GM18868 (cell line): ENCODE data around the gene NAPB.

Experiments used
- ATAC-seq: cut with Tn5 transposase; IDR thresholded peaks from one replicate; pipeline ENCODE4 v1.9.1; 2021; ENCODE audit warnings: mild to moderate bottlenecking, moderate library complexity; ENCODE audit not compliant: unreplicated experiment

NAPB gene

GRCh38 chr20:23369072-23369823 is 52.0 kb downstream of the NAPB start:
- no peak for ATAC-seq

DNA sequence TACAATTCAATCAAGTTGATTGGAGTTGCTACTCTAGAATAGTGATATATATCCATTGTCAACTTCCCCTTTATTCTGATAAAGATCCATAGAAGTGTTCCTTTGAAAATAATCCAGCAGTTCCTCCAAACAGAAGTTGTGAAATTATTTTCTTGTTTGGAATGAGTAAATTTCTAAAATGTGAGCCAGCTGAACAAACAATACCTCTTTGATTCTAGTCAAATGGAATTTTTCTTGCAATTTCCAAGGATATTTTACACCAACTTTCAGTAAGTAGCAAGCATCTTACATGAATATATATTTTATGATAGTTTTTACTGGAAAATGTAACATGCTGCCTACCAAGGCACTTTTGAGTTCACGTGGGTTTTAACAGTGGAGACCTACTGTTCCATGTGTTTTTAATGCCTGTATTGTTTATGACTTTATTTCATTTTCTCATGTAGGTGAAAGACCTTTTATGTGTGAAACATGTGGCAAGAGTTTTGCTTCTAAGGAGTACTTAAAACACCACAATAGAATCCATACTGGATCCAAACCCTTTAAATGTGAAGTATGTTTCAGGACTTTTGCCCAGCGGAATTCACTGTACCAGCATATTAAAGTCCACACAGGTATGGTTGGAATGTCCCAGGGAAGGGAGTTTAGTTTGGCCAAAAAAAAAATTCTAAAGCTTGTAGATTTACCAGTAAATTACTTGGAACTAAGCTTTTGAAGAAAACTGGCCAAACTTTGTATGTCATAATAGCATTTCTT is 52.8 kb downstream of the NAPB start:
- ATAC-seq: no peak

DNA sequence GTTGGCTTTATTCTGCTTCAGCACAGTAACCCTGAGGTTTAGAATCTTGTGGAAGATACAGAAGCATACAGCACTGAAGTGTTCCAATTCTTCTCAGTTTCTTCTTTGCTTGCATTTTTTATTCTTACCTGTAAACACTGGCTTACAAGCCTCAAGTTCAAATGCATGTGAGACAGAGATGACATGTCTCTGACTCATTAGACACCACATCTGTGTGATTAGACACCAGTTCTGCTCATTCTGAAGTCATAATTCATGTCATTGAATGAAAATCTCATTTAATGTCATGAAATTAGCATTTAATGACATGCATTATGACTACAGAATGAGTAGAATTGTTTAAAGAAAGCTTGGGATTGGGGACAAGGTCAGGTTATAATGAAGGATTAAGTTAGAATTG is 53.5 kb downstream of the NAPB start:
- ATAC-seq: no peak

DNA sequence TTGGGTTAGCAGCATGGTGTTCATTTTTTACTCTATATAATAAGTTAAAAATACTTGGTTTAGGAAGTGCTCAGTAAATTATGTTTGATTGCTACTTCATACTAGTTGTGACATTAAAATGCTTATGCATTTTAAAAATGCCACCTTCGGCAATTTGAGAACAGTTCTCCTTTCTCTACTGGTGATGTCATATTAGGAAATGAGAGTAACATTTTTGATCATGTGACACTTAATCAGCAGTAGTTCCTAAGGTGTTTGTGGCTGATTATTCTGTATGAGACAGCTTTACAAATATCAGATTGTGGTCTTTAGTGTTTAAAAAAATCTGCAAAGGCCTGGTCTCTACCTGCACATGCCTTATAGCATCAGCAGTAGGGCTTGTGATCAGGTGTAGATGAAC is 54.9 kb downstream of the NAPB start:
- no peak for ATAC-seq

DNA sequence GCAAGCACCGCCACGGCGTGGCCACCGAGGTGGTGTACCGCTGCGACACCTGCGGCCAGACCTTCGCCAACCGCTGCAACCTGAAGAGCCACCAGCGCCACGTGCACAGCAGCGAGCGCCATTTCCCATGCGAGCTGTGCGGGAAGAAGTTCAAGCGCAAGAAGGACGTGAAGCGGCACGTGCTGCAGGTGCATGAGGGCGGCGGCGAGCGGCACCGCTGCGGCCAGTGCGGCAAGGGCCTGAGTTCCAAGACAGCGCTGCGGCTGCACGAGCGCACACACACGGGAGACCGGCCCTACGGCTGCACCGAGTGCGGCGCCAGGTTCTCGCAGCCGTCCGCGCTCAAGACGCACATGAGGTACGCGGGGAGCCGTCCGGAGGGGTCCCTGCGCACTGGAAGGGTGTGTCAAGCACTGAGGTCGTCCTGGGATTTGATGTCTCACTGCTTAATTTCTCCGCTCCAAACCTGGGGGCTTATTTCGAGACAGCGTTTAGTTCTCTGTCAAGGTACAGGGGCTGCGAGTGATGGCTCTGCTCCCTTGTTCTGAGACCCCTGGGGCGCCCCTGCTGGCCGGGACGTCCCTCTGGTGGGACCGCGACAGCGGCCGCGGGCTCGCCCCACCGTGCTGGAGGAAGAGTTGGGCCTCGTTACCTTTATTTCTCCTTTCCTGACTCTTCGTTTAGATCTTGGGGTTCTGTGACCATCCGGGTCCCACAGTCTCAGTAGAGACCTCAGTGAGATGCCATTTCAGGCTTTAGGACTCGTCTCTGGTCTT is 55.7 kb downstream of the NAPB start:
- ATAC-seq: no peak

DNA sequence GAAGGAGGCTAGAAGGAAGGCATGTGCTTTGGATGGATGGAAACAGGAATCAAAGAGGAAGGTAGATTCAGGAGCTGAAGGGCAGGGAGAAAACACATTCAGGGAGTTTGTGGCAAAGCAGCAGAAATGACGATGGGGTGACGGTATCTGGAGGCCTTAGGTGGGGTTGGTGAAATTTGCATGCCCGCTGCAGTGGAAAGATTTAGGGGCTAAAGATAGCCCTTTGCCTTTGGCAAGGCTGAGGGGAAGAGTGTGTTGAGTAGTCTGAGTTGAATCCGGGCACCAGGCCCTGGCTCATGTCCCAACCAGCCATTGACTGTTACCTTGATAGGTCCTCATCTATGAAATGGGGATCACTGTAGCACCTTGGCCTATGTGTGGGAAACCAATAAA is 58.0 kb downstream of the NAPB start:
- no peak for ATAC-seq

GRCh38 chr20:23362392-23363256 is 58.7 kb downstream of the NAPB start:
- ATAC-seq: no peak

DNA sequence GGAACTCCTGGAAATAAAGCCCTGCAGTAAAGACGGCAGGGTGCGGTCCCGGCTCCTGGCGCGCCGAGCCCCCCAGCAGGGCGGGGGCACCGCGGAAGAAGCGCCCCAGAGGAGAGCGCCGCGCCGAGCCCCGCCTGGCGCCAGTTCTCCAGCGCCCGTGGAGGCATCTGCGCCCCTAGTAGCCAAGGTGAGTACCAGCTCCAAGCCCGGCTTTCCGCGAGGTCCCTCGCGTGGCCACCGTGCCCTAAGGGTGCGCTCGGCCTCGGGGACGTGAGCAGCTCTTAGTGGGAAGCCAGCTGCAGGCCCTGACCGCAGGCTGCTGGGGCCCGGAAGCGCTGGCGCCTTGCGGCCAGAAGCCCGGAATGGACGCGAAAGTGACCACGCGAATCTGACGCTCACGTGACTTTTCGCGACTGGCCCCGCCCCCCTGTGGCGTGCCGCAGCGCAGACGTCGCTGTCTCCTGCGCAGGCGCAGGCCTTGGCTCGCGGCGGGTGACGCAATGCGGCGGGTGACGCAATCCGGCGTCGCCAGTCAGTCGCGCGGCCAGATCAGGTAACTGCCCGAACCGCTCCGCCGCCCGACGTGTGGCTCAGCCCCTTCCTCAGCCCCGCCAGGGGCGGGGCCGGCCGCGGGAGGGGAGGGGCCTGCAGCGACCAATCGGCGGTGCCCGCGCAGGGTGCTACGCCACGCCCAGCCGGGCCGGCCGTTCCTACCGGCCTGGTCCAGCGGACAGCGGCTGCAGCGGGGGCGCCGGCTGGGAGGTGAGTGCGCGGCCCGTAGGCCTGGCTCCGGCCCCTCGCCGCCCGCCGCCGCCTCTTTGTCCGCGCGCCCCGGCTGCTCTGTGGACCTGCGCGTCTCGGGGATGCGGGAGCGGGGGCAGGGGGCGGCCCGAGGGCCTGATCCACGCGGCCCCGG is 59.6 kb downstream of the NAPB start, which contains the start of gene GZF1:
GZF1 (plus strand) TSS at position 707 of the 916 bp plus-strand sequence. CDS start 2,202 bp downstream, outside the sequence.
- peak; percentile 65 for ATAC-seq

- no peak for ATAC-seq
Observed at GRCh38 chr20:23361119-23361475, 60.2 kb downstream of the NAPB start.

GRCh38 chr20:23360531-23360930 is 60.8 kb downstream of the NAPB start:
- ATAC-seq: no peak

- no peak for ATAC-seq
Observed at GRCh38 chr20:23358923-23359593, 62.2 kb downstream of the NAPB start.

DNA sequence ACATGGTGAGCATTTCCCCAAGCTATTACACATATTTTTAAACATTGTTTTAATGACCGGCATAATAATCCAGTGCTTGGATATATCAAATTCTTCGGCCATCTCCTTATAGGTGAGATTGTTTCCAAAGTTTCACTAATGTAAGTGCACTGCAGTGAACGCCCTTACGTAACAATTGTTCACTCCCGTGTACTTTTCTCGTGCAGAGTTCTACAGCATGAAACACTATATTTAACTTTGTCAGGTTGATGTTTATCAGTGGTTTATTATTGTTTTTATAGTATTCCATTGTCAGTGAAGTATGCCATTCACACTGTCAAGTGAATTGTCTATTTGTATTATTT is 62.8 kb downstream of the NAPB start:
- ATAC-seq: no peak

DNA sequence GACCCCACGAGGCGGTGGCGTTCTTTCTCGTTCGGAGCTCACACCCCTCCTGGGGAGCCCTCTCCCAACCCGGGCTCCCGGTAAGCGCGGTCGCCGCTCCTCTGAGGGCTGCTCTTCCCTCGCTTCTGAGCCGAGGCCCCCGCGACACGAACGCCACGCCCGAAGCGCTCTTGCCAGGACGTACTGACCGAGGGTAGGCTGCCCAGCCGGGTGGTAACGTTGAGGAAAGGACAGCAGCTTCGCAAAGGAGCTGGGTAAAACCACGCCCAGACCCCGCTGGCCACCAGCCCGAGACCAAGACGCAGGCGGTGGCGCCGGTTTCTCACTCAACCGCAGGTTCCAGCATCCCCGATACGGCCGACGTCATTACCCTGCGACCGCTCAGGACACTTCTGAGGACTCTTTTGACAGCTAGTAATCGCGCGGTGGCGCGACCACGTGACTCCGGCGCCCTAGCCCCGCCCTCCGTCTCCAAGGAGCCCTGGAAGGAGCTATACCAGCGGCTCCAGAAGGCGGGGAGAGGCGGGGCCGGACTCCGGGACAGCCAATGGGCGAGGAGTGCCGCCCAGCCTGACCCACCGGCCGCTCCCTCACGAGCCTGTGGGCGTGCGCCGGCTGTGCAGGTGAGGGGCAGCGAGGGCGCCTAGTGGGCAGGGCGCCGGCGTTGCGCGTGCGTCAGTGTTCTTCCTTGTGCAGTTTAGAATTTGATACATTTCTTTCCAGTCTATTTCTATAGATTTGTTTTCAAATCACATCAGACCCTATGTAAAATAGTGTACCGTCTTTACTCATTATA is 63.3 kb downstream of the NAPB start:
- ATAC-seq: peak; percentile 77

GRCh38 chr20:23356203-23356602 is 65.1 kb downstream of the NAPB start:
- no peak for ATAC-seq

DNA sequence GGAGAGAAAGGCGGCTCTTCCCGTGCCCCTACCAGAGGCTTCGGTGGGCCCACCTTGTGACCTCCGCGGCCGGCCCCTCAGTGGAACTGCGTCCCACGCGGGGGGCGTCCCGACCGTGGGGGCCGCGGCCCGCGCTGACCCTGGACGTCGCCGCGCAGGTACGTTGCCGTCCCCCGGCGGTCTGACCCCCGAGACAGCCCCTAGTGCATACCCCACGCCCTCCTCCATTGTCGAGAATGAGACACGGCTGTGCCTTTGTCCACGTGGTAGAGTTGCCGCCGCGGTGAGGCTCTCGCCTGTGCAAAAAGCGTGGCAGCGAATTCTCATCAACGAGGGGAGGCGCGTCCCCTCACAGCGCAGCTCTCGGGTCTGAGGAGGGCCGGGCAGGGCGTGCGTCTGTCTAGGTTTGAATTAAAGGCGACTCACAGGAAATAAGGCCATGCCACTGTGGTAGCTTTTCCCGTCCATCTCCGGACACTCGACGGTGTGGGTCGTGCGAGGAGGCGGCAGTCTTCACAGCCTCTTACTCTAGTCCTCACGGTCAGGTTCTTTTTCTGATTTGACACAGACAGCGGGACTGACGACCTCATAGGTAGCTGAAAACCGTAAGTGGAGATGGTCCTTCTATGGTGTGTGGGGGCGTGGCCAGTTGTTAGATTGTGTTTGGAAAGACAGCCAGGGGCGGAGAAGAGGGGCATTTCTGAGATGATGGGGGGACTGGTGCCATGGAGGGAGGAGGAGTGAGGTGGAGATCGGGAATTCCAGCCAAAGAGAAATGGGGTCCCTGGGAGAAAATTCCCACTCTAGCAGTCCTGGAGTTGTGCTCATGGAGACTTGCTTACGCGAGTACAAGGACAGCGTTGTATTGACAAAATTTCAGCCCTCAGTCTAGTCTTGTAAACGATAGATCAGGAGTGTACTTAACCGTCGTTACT is 70.1 kb downstream of the NAPB start:
- peak; percentile 17 for ATAC-seq

GRCh38 chr20:23350196-23350903 is 70.9 kb downstream of the NAPB start, which contains the start of gene NXT1:
Gene NXT1, plus strand, starts transcription at chr20:23350791. Its CDS starts 3,251 bp downstream, at chr20:23354042.
- ATAC-seq: peak; percentile 81
